Upper lobe of right lung (tissue), 1 donor: ENCODE data around the gene GTF2IRD1. TPM values are rescaled to one million over a fixed set of nuclear protein-coding genes. Genes with fewer than 3 reads are reported as not detected.

Source experiments
- ATAC-seq: fragments of 200-7000 bp; cut with Tn5 transposase; one replicate; pipeline ENCODE4 v1.9.1; 2020; ENCODE audit warnings: mild to moderate bottlenecking, moderate library complexity
- DNase-seq: peaks from one replicate; pipeline ENCODE4 v3.0.0-alpha.2; 2020
- H3K27ac ChIP-seq: fragments of 200-600 bp; one replicate; pipeline ENCODE4 v1.8.0; 2022
- H3K27me3 ChIP-seq: fragments of 200-600 bp; one replicate; pipeline ENCODE4 v1.8.0; 2022; ENCODE audit warnings: mild to moderate bottlenecking
- H3K36me3 ChIP-seq: fragments of 200-600 bp; one replicate; pipeline ENCODE4 v1.8.0; 2022
- H3K4me1 ChIP-seq: fragments of 200-600 bp; one replicate; pipeline ENCODE4 v1.8.0; 2022
- H3K4me3 ChIP-seq: fragments of 200-600 bp; one replicate; pipeline ENCODE4 v1.8.0; 2022; ENCODE audit warnings: mild to moderate bottlenecking
- H3K9me3 ChIP-seq: fragments of 200-600 bp; one replicate; pipeline ENCODE4 v1.8.0; 2022
- CTCF ChIP-seq: fragments of 200-600 bp; IDR thresholded peaks from one replicate; pipeline ENCODE4 v1.8.0; 2022; ENCODE audit warnings: antibody characterized with exemption
- intact Hi-C: fragments of 100-400 bp; cut with DNase I; formaldehyde crosslinking; loops from one replicate; pipeline ENCODE4 v1.11.0; 2022
- total RNA-seq: library from RNA; stranded (reverse); fragmentation: NEBNext Ultra II Directional; extraction: Animal tissue kit (Norgen Biotek cat#: 25700); gene quantifications from one replicate; pipeline ENCODE4 v1.2.1, GENCODE V29; 2021
- donor health status: DM: no; HTN: yes; CAD: no; lungs with severe emphysema.

The GTF2IRD1 gene
- total RNA-seq, 1 donor from 2014 or later, result 30.5 TPM

GRCh38 chr7:74586258-74587175 lies 132.8 kb downstream of the GTF2IRD1 start:
- ATAC-seq, result no peak
- DNase-seq, result no peak
- H3K4me3 ChIP-seq, result no peak overlapping the region
- intact Hi-C loops, result no loop called here
- peak overlapping the region; percentile 39 for H3K27ac ChIP-seq
- peaks cover 15% of the 10 kb centered on the region for H3K4me1 ChIP-seq
- TF ChIP-seq CTCF, result no peak
- H3K9me3 ChIP-seq, result no peaks in the 10 kb centered on the region
- no peaks in the 10 kb centered on the region for H3K27me3 ChIP-seq
- no peaks in the 10 kb centered on the region for H3K36me3 ChIP-seq

GRCh38 chr7:74587435-74588126 lies 133.9 kb downstream of the GTF2IRD1 start:
- Histone ChIP-seq H3K27ac (peak overlapping the region; percentile 55), H3K9me3 (no peaks in the 10 kb centered on the region), H3K27me3 (no peaks in the 10 kb centered on the region), H3K4me1 (peaks cover 15% of the 10 kb centered on the region), H3K4me3 (no peak overlapping the region), H3K36me3 (no peaks in the 10 kb centered on the region)
- intact Hi-C loops, result no loop called here
- peak; percentile 91 for DNase-seq
- TF ChIP-seq CTCF, result no peak
- peak; percentile 94 for ATAC-seq

GRCh38 chr7:74590813-74591212 lies 137.1 kb downstream of the GTF2IRD1 start:
- intact Hi-C loops, result no loop called here
- ATAC-seq (no peak), DNase-seq (no peak)
- no peak for TF ChIP-seq CTCF
- Histone ChIP-seq H3K9me3 (no peaks in the 10 kb centered on the region), H3K27ac (no peak overlapping the region), H3K4me1 (peaks cover 15% of the 10 kb centered on the region), H3K4me3 (no peak overlapping the region), H3K27me3 (no peaks in the 10 kb centered on the region), H3K36me3 (peaks cover 19% of the 10 kb centered on the region)

GRCh38 chr7:74598558-74598957 lies 144.9 kb downstream of the GTF2IRD1 start:
- peaks cover 26% of the 10 kb centered on the region for H3K36me3 ChIP-seq
- intact Hi-C loops, result no loop called here
- H3K4me1 ChIP-seq, result no peaks in the 10 kb centered on the region
- ATAC-seq (no peak), DNase-seq (no peak)
- H3K4me3 ChIP-seq, result no peak overlapping the region
- TF ChIP-seq CTCF, result no peak
- H3K27me3 ChIP-seq, result no peaks in the 10 kb centered on the region
- H3K9me3 ChIP-seq, result no peaks in the 10 kb centered on the region
- no peak overlapping the region for H3K27ac ChIP-seq

- Histone ChIP-seq H3K4me1 (no peaks in the 10 kb centered on the region), H3K27me3 (no peaks in the 10 kb centered on the region), H3K36me3 (peaks cover 23% of the 10 kb centered on the region), H3K4me3 (no peak overlapping the region), H3K9me3 (no peaks in the 10 kb centered on the region), H3K27ac (no peak overlapping the region)
- intact Hi-C loops, result no loop called here
- DNase-seq (no peak), ATAC-seq (no peak)
- TF ChIP-seq CTCF, result no peak
Measured at GRCh38 chr7:74599244-74599643, 145.5 kb downstream of the GTF2IRD1 start.
